GM23338 (cell line): ENCODE data around the gene CIB4. TPM values are rescaled to one million over a fixed set of nuclear protein-coding genes. Genes with fewer than 3 reads are reported as not detected.

Experiments
- ATAC-seq: fragments of 200-7000 bp; cut with Tn5 transposase; 3 replicates; pipeline ENCODE4 v1.9.1; 2020
- DNase-seq: peaks from one replicate; pipeline ENCODE4 v3.0.0-alpha.2; 2015; ENCODE audit warnings: low spot score
- H2AFZ ChIP-seq: fragments of 200-600 bp; sonication (generic); 2 replicates; pipeline ENCODE4 v1.8.0; 2016; ENCODE audit warnings: antibody characterized with exemption, mild to moderate bottlenecking, moderate library complexity
- H3F3A ChIP-seq: fragments of 200-600 bp; sonication (generic); replicated peaks from 2 replicates; pipeline ENCODE4 v1.8.0; 2017; ENCODE audit warnings: antibody characterized with exemption, mixed run types, low read depth
- H3K27ac ChIP-seq: fragments of 200-600 bp; sonication (generic); 2 replicates; pipeline ENCODE4 v1.6.1; 2016; ENCODE audit warnings: low read depth
- H3K27me3 ChIP-seq: fragments of 200-600 bp; sonication (generic); 2 replicates; pipeline ENCODE4 v1.8.0; 2016; ENCODE audit warnings: mild to moderate bottlenecking, mixed run types, moderate library complexity; ENCODE audit not compliant: insufficient read depth
- H3K36me3 ChIP-seq: fragments of 200-600 bp; sonication (generic); 2 replicates; pipeline ENCODE4 v1.8.0; 2016; ENCODE audit warnings: mild to moderate bottlenecking; ENCODE audit not compliant: insufficient read depth
- H3K4me1 ChIP-seq: fragments of 200-600 bp; sonication (generic); 2 replicates; pipeline ENCODE4 v1.8.0; 2016; ENCODE audit warnings: mild to moderate bottlenecking, moderate library complexity; ENCODE audit not compliant: insufficient read depth
- H3K4me2 ChIP-seq: fragments of 200-600 bp; sonication (generic); 2 replicates; pipeline ENCODE4 v1.7.1; 2017; ENCODE audit warnings: mixed run types
- H3K4me3 ChIP-seq: fragments of 200-600 bp; sonication (generic); 2 replicates; pipeline ENCODE4 v1.6.1; 2016; ENCODE audit warnings: mixed run types
- H3K79me2 ChIP-seq: fragments of 200-600 bp; sonication (generic); replicated peaks from 2 replicates; pipeline ENCODE4 v1.8.0; 2017; ENCODE audit warnings: mild to moderate bottlenecking; ENCODE audit not compliant: insufficient read depth
- H3K9me2 ChIP-seq: fragments of 200-600 bp; sonication (generic); 2 replicates; pipeline ENCODE4 v1.8.0; 2017; ENCODE audit not compliant: insufficient read depth
- H4K20me1 ChIP-seq: fragments of 200-600 bp; sonication (generic); replicated peaks from 2 replicates; pipeline ENCODE4 v1.8.0; 2017; ENCODE audit warnings: mild to moderate bottlenecking; ENCODE audit not compliant: insufficient read depth
- H3K27ac Mint-ChIP-seq: 2 replicates; pipeline ENCODE4 v1.8.0; 2020; ENCODE audit warnings: inconsistent platforms, mild to moderate bottlenecking, moderate library complexity, mixed read lengths
- H3K27me3 Mint-ChIP-seq: 3 replicates; pipeline ENCODE4 v1.8.0; 2022; ENCODE audit warnings: low read depth, mild to moderate bottlenecking, moderate library complexity, mixed read lengths, inconsistent platforms; ENCODE audit not compliant: insufficient read depth, poor library complexity
- H3K36me3 Mint-ChIP-seq: 3 replicates; pipeline ENCODE4 v1.8.0; 2021; ENCODE audit warnings: low read depth, mild to moderate bottlenecking, inconsistent platforms, moderate library complexity, mixed read lengths
- H3K4me1 Mint-ChIP-seq: 3 replicates; pipeline ENCODE4 v1.8.0; 2020; ENCODE audit warnings: mild to moderate bottlenecking, inconsistent platforms, mixed read lengths
- H3K4me3 Mint-ChIP-seq: 3 replicates; pipeline ENCODE4 v1.8.0; 2021; ENCODE audit warnings: moderate library complexity, mild to moderate bottlenecking, inconsistent platforms, mixed read lengths
- H3K9me3 Mint-ChIP-seq: 3 replicates; pipeline ENCODE4 v1.8.0; 2020; ENCODE audit warnings: moderate library complexity, mild to moderate bottlenecking, inconsistent platforms, mixed read lengths
- CTCF ChIP-seq, 2 experiments: fragments of 200-600 bp in 1 of 2; sonication (generic) in 1 of 2; conservative IDR thresholded peaks; 2 replicates each; pipeline versions ENCODE4 v1.5.1 to v1.6.1; 2016 to 2017; ENCODE audit warnings: antibody characterized with exemption in 2 of 2, low read depth in 2 of 2, mild to moderate bottlenecking in 2 of 2, moderate library complexity in 1 of 2
- ETS1 ChIP-seq: IDR thresholded peaks from 2 replicates; pipeline ENCODE4 v1.6.1; 2016; ENCODE audit warnings: antibody characterized with exemption
- EZH2 ChIP-seq: fragments of 200-600 bp; sonication (generic); IDR thresholded peaks from one replicate; pipeline ENCODE4 v1.8.0; 2017; ENCODE audit warnings: antibody characterized with exemption, mild to moderate bottlenecking, low read depth; ENCODE audit not compliant: unreplicated experiment
- EZH2phosphoT487 ChIP-seq: fragments of 200-600 bp; sonication (generic); IDR thresholded peaks from one replicate; pipeline ENCODE4 v1.8.1; 2018; ENCODE audit warnings: antibody characterized with exemption; ENCODE audit not compliant: unreplicated experiment
- NANOG ChIP-seq: IDR thresholded peaks from 2 replicates; pipeline ENCODE4 v1.6.1; 2016; ENCODE audit warnings: antibody characterized with exemption, borderline replicate concordance
- POLR2AphosphoS5 ChIP-seq: IDR thresholded peaks from 2 replicates; pipeline ENCODE4 v1.6.1; 2016; ENCODE audit warnings: antibody characterized with exemption, low read depth
- STAT1 ChIP-seq: IDR thresholded peaks from one replicate; pipeline ENCODE4 v1.6.1; 2016; ENCODE audit warnings: antibody characterized with exemption; ENCODE audit not compliant: unreplicated experiment
- ZNF114 ChIP-seq: fragments of 250-450 bp; sonication (Bioruptor Pico); IDR thresholded peaks from 2 replicates; pipeline ENCODE4 v1.5.0; 2020; ENCODE audit warnings: mild to moderate bottlenecking, moderate library complexity
- polyA plus RNA-seq: library from polyadenylated mRNA; unstranded; fragments of >200 nt; fragmentation: Nextera tagmentation; extraction: Ambion mirVana; gene quantifications from 2 replicates; pipeline ENCODE4 v1.2.1, GENCODE V29; 2016
- total RNA-seq: library from RNA; depleted of rRNA; stranded (reverse); fragments of >200 nt; shearing (Covaris generic); gene quantifications from 2 replicates; pipeline ENCODE4 v1.2.3, GENCODE V29; 2014
- TF ChIP-seq, protein P1 (sequence below): fragments of 250-450 bp; sonication (Bioruptor Pico); IDR thresholded peaks from 2 replicates; pipeline ENCODE4 v1.5.0; 2020; ENCODE audit warnings: mild to moderate bottlenecking, moderate library complexity

Gene CIB4
- total and polyA plus RNA-seq, 2 experiments from 2014 or later = not detected

DNA sequence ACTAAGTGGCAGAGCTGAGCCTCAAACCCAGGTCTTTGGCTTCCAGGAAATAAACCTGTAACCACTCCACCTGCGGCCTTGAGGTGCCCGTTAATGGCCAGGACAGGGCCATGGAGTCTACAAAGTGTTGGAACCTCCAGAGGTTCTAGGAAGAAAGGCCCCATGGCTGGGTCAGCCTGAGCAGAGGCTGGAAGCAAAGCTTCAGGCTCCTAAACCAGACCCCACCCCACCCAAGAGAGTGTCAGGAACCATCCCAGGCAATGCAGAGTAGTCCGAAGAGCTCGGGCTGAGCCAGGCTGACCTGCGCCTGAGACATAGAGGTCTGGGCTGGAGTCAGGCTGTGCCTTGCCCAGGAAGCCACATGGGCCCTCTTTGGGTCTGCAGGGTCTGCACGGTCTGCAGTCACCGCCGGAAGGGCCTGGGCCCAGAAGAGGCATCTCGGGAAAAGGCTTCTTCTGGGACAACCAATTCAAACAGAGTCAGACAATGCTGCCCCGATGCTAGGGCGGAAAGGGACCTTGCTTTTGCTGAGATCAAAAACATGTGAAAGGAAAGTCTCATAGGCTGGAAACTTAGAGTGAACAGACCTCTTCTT lies 6.4 kb downstream of the CIB4 start:
- Mint-ChIP-seq H3K4me1 (peaks cover 9% of the 10 kb centered on the region), H3K4me3 (no peak overlapping the region), H3K9me3 (no peaks in the 10 kb centered on the region), H3K36me3 (no peaks in the 10 kb centered on the region), H3K27ac (no peak overlapping the region), H3K27me3 (peaks cover 4% of the 10 kb centered on the region)
- ATAC-seq = no peak
- no peak overlapping the region for H3K27ac ChIP-seq
- no peaks in the 10 kb centered on the region for H3K27me3 ChIP-seq
- TF ChIP-seq ETS1 (no peak), POLR2AphosphoS5 (no peak), ZNF114 (CRISPR knock-in tag) (no peak), STAT1 (no peak), EZH2 (no peak), NANOG (no peak), CTCF (conservative IDR thresholded peaks at IDR 0.05; ENCODE audit: low read depth in 2 of 2) (no peak), EZH2phosphoT487 (no peak)
- TF ChIP-seq, protein P1, sequence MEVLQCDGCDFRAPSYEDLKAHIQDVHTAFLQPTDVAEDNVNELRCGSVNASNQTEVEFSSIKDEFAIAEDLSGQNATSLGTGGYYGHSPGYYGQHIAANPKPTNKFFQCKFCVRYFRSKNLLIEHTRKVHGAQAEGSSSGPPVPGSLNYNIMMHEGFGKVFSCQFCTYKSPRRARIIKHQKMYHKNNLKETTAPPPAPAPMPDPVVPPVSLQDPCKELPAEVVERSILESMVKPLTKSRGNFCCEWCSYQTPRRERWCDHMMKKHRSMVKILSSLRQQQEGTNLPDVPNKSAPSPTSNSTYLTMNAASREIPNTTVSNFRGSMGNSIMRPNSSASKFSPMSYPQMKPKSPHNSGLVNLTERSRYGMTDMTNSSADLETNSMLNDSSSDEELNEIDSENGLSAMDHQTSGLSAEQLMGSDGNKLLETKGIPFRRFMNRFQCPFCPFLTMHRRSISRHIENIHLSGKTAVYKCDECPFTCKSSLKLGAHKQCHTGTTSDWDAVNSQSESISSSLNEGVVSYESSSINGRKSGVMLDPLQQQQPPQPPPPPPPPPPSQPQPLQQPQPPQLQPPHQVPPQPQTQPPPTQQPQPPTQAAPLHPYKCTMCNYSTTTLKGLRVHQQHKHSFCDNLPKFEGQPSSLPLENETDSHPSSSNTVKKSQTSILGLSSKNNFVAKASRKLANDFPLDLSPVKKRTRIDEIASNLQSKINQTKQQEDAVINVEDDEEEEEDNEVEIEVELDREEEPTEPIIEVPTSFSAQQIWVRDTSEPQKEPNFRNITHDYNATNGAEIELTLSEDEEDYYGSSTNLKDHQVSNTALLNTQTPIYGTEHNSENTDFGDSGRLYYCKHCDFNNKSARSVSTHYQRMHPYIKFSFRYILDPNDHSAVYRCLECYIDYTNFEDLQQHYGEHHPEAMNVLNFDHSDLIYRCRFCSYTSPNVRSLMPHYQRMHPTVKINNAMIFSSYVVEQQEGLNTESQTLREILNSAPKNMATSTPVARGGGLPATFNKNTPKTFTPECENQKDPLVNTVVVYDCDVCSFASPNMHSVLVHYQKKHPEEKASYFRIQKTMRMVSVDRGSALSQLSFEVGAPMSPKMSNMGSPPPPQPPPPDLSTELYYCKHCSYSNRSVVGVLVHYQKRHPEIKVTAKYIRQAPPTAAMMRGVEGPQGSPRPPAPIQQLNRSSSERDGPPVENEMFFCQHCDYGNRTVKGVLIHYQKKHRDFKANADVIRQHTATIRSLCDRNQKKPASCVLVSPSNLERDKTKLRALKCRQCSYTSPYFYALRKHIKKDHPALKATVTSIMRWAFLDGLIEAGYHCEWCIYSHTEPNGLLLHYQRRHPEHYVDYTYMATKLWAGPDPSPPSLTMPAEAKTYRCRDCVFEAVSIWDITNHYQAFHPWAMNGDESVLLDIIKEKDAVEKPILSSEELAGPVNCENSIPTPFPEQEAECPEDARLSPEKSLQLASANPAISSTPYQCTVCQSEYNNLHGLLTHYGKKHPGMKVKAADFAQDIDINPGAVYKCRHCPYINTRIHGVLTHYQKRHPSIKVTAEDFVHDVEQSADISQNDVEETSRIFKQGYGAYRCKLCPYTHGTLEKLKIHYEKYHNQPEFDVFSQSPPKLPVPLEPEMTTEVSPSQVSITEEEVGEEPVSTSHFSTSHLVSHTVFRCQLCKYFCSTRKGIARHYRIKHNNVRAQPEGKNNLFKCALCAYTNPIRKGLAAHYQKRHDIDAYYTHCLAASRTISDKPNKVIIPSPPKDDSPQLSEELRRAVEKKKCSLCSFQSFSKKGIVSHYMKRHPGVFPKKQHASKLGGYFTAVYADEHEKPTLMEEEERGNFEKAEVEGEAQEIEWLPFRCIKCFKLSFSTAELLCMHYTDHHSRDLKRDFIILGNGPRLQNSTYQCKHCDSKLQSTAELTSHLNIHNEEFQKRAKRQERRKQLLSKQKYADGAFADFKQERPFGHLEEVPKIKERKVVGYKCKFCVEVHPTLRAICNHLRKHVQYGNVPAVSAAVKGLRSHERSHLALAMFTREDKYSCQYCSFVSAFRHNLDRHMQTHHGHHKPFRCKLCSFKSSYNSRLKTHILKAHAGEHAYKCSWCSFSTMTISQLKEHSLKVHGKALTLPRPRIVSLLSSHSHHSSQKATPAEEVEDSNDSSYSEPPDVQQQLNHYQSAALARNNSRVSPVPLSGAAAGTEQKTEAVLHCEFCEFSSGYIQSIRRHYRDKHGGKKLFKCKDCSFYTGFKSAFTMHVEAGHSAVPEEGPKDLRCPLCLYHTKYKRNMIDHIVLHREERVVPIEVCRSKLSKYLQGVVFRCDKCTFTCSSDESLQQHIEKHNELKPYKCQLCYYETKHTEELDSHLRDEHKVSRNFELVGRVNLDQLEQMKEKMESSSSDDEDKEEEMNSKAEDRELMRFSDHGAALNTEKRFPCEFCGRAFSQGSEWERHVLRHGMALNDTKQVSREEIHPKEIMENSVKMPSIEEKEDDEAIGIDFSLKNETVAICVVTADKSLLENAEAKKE (CRISPR knock-in tag) = no peak
- H2AFZ ChIP-seq = no peak overlapping the region
- H3K79me2 ChIP-seq = no peaks in the 10 kb centered on the region
- H3F3A ChIP-seq = no peaks in the 10 kb centered on the region
- DNase-seq = no peak
- no peak overlapping the region for H3K4me2 ChIP-seq
- H3K9me2 ChIP-seq = no peaks in the 10 kb centered on the region
- no peaks in the 10 kb centered on the region for H3K36me3 ChIP-seq
- H3K4me3 ChIP-seq = no peak overlapping the region
- no peaks in the 10 kb centered on the region for H4K20me1 ChIP-seq
- H3K4me1 ChIP-seq = no peaks in the 10 kb centered on the region
